CD14-positive monocyte (primary cell): ENCODE measurements around the gene GNPAT. TPM values are rescaled to one million over a fixed set of nuclear protein-coding genes. Genes with fewer than 3 reads are reported as not detected.

ENCODE experiments used
- DNase-seq, 3 donors: peaks; one replicate each; pipeline ENCODE4 v3.0.0-alpha.2; 2011 to 2022
- H2AFZ ChIP-seq: 2 replicates; pipeline ENCODE4 v1.6.0; 2012; ENCODE audit warnings: mild to moderate bottlenecking, low read depth, low read length, inconsistent platforms; ENCODE audit not compliant: insufficient read depth, poor library complexity, severe bottlenecking
- H3K27ac ChIP-seq, 2 donors: 1 replicate in 1 of 2; 2 replicates in 1 of 2; pipeline ENCODE4 v1.5.1; 2012 to 2013; ENCODE audit warnings: low read length in 2 of 2, control low read depth in 1 of 2, inconsistent platforms in 1 of 2, low read depth in 1 of 2, mild to moderate bottlenecking in 1 of 2
- H3K27me3 ChIP-seq, 2 donors: one replicate each; pipeline versions ENCODE4 v1.6.0 to v1.6.1; 2011 to 2013; ENCODE audit warnings: low read length in 2 of 2; ENCODE audit not compliant: control insufficient read depth in 2 of 2, insufficient read depth in 2 of 2
- H3K36me3 ChIP-seq, 2 donors: replicated peaks in 1 of 2; 1 replicate in 1 of 2; 2 replicates in 1 of 2; pipeline versions ENCODE4 v1.5.1 to v1.6.1; 2012 to 2013; ENCODE audit warnings: low read length in 2 of 2, control low read depth in 1 of 2, inconsistent platforms in 1 of 2, mild to moderate bottlenecking in 1 of 2; ENCODE audit not compliant: insufficient read depth in 2 of 2, control insufficient read depth in 1 of 2
- H3K4me1 ChIP-seq, 2 donors: 1 replicate in 1 of 2; 2 replicates in 1 of 2; pipeline versions ENCODE4 v1.5.1 to v1.6.1; 2012 to 2013; ENCODE audit warnings: low read length in 2 of 2, control low read depth in 1 of 2, inconsistent platforms in 1 of 2, mild to moderate bottlenecking in 1 of 2, moderate library complexity in 1 of 2; ENCODE audit not compliant: insufficient read depth in 2 of 2, control insufficient read depth in 1 of 2
- H3K4me2 ChIP-seq: replicated peaks from 2 replicates; pipeline ENCODE3; 2012; ENCODE audit warnings: low read length, moderate library complexity, mild to moderate bottlenecking; ENCODE audit not compliant: poor library complexity, severe bottlenecking; ENCODE audit errors: extremely low read depth
- H3K4me3 ChIP-seq, 3 experiments: fragments of 200-600 bp in 1 of 3; sonication (generic) in 1 of 3; replicated peaks in 1 of 3; 1 replicate in 2 of 3; 2 replicates in 1 of 3; pipeline ENCODE4 v1.5.1; 2011 to 2013; ENCODE audit warnings: low read length in 3 of 3, mild to moderate bottlenecking in 3 of 3, control low read depth in 2 of 3, low read depth in 2 of 3, inconsistent platforms in 1 of 3, moderate library complexity in 1 of 3
- H3K79me2 ChIP-seq: 2 replicates; pipeline ENCODE4 v1.6.0; 2012; ENCODE audit warnings: mild to moderate bottlenecking, control low read depth, inconsistent platforms, low read length, moderate library complexity; ENCODE audit not compliant: insufficient read depth
- H3K9ac ChIP-seq: 2 replicates; pipeline ENCODE4 v1.6.0; 2017; ENCODE audit warnings: low read length, mild to moderate bottlenecking; ENCODE audit not compliant: insufficient read depth, poor library complexity, severe bottlenecking
- H3K9me3 ChIP-seq, 2 donors: replicated peaks in 1 of 2; 1 replicate in 1 of 2; 2 replicates in 1 of 2; pipeline versions ENCODE4 v1.5.1 to v1.6.1; 2012 to 2013; ENCODE audit warnings: low read length in 2 of 2, control low read depth in 1 of 2; ENCODE audit not compliant: control insufficient read depth in 1 of 2, insufficient read depth in 1 of 2
- H4K20me1 ChIP-seq: 2 replicates; pipeline ENCODE4 v1.6.0; 2012; ENCODE audit warnings: mild to moderate bottlenecking, low read length, control low read depth, moderate library complexity; ENCODE audit not compliant: insufficient read depth
- H3K27ac Mint-ChIP-seq, 7 donors: one replicate each; pipeline ENCODE4 v1.8.0; 2020; ENCODE audit warnings: mild to moderate bottlenecking in 7 of 7, mixed read lengths in 7 of 7, moderate library complexity in 6 of 7, inconsistent platforms in 2 of 7
- H3K27me3 Mint-ChIP-seq, 3 donors: one replicate each; pipeline ENCODE4 v1.8.0; 2021 to 2022; ENCODE audit warnings: low read depth in 3 of 3, mild to moderate bottlenecking in 3 of 3, mixed read lengths in 3 of 3, moderate library complexity in 3 of 3, inconsistent platforms in 1 of 3
- H3K36me3 Mint-ChIP-seq, 2 donors: one replicate each; pipeline ENCODE4 v1.8.0; 2020; ENCODE audit warnings: mixed read lengths in 2 of 2, inconsistent platforms in 1 of 2, mild to moderate bottlenecking in 1 of 2
- H3K4me1 Mint-ChIP-seq: one replicate; pipeline ENCODE4 v1.8.0; 2020; ENCODE audit warnings: mild to moderate bottlenecking, mixed read lengths
- H3K4me3 Mint-ChIP-seq, 2 donors: one replicate each; pipeline ENCODE4 v1.8.0; 2020; ENCODE audit warnings: mild to moderate bottlenecking in 2 of 2, mixed read lengths in 2 of 2, moderate library complexity in 1 of 2
- H3K9me3 Mint-ChIP-seq, 7 donors: one replicate each; pipeline ENCODE4 v1.8.0; 2020 to 2022; ENCODE audit warnings: mixed read lengths in 7 of 7, mild to moderate bottlenecking in 6 of 7, moderate library complexity in 6 of 7, inconsistent platforms in 2 of 7
- CTCF ChIP-seq: fragments of 200-600 bp; IDR thresholded peaks from one replicate; pipeline ENCODE4 v1.8.0; 2022; ENCODE audit warnings: antibody characterized with exemption, mild to moderate bottlenecking
- WGBS: methylation state at CpG from one replicate; pipeline ENCODE4 v1.1.5; 2013; ENCODE audit warnings: missing lambda C conversion rate; ENCODE audit not compliant: insufficient coverage; 5-methylcytosine and 5-hydroxymethylcytosine counted together
- intact Hi-C, 2 donors: fragments of 100-400 bp; cut with micrococcal nuclease; formaldehyde crosslinking; loops; one replicate each; pipeline versions ENCODE4 v1.15.0 to v1.15.1; 2023
- polyA plus RNA-seq, 3 donors: library from polyadenylated mRNA; depleted of rRNA in 1 of 3; unstranded in 2 of 3; stranded (reverse) in 1 of 3; fragments of 300-500 nt in 2 of 3; fragments of >200 nt in 1 of 3; fragmentation: Illumina TruSeq in 2 of 3; gene quantifications; 1 replicate in 2 of 3; 2 replicates in 1 of 3; pipeline ENCODE4 v1.2.3, GENCODE V29; 2012 to 2021

Gene GNPAT
- polyA plus RNA-seq, 3 donors: 20.8 to 40.3 (median 34.8) TPM

- no peak overlapping the region for H3K4me2 ChIP-seq
- no peak for TF ChIP-seq CTCF
- intact Hi-C loops: no loop called here
- Mint-ChIP-seq H3K36me3 (no peaks in the 10 kb centered on the region), H3K27me3 (peaks cover 0 to 2% (median 1%) of the 10 kb centered on the region in 3 donors), H3K4me3 (no peak overlapping the region), H3K4me1 (peaks cover 4% of the 10 kb centered on the region), H3K9me3 (peaks cover 0 to 13% (median 3%) of the 10 kb centered on the region in 7 donors), H3K27ac (no peak overlapping the region)
- no peak for DNase-seq
- no peaks in the 10 kb centered on the region for H3K79me2 ChIP-seq
- WGBS: 97% methylated on average over 8 of the region's 9 CpGs
- H3K27me3 ChIP-seq: no peaks in the 10 kb centered on the region
- peaks cover 0 to 7% of the 10 kb centered on the region in 2 donors for H3K9me3 ChIP-seq
- no peak overlapping the region for H3K4me3 ChIP-seq
- no peak overlapping the region for H2AFZ ChIP-seq
- H3K4me1 ChIP-seq: no peaks in the 10 kb centered on the region
- no peak overlapping the region for H3K9ac ChIP-seq
- no peak overlapping the region for H3K27ac ChIP-seq
- no peaks in the 10 kb centered on the region for H3K36me3 ChIP-seq
- H4K20me1 ChIP-seq: no peaks in the 10 kb centered on the region
Observed at GRCh38 chr1:231319080-231319479, 78.1 kb downstream of the GNPAT start.

GRCh38 chr1:231322880-231323530 is 82.0 kb downstream of the GNPAT start:
- Histone ChIP-seq H3K36me3 (no peaks in the 10 kb centered on the region), H3K79me2 (no peaks in the 10 kb centered on the region), H3K9ac (no peak overlapping the region), H3K4me1 (no peaks in the 10 kb centered on the region), H3K27me3 (no peaks in the 10 kb centered on the region), H2AFZ (no peak overlapping the region), H3K4me3 (no peak overlapping the region), H4K20me1 (no peaks in the 10 kb centered on the region), H3K27ac (no peak overlapping the region), H3K9me3 (peaks cover 0 to under 1% of the 10 kb centered on the region in 2 donors), H3K4me2 (no peak overlapping the region)
- H3K36me3 Mint-ChIP-seq: no peaks in the 10 kb centered on the region
- peaks cover 0 to 6% (median 0%) of the 10 kb centered on the region in 7 donors for H3K9me3 Mint-ChIP-seq
- H3K27ac Mint-ChIP-seq: no peak overlapping the region
- 84% methylated on average over 5 of the region's 7 CpGs for WGBS
- intact Hi-C loops: no loop called here
- no peak overlapping the region for H3K4me3 Mint-ChIP-seq
- H3K4me1 Mint-ChIP-seq: no peaks in the 10 kb centered on the region
- no peaks in the 10 kb centered on the region for H3K27me3 Mint-ChIP-seq
- no peak for DNase-seq
- TF ChIP-seq CTCF: peak; percentile 16
